ENCODE measurements around the gene TRIM66.

- no peak for TF ChIP-seq YY1 (IDR thresholded peaks at IDR 0.05; ENCODE audit: insufficient read depth, insufficient read length)
- TF ChIP-seq ZNF274 (IDR thresholded peaks at IDR 0.05; ENCODE audit: low read depth, low read length): no peak
Observed at GRCh38 chr11:8715501-8715900, 33.0 kb upstream of the TRIM66 start.
